GM21619 (cell line): ENCODE data around the gene DMBX1.
A peak's percentile ranks its signal among the peaks of the same experiment; 100 is the strongest.

Source experiments
- ATAC-seq: cut with Tn5 transposase; IDR thresholded peaks from one replicate; pipeline ENCODE4 v1.9.1; 2021; ENCODE audit not compliant: unreplicated experiment

Gene DMBX1

DNA sequence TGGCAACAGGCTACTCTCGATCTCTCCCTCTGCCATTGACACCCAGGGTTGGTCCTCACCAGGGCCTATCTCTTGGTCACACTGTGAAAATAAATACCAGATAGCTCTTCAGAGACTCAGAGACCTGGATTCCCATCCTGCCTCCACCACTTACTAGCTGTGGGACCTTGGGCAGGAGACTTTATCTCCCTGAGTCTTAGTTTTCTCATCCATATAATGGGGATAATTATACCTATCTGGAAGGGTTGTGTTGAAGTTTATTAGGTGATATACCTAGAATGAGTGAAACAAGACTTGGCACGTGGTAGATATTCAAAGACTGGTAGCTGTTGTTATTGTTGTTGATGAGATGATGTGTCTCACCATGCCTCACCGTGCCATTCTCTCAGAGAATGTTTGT is 7.4 kb downstream of the DMBX1 start:
- no peak for ATAC-seq

DNA sequence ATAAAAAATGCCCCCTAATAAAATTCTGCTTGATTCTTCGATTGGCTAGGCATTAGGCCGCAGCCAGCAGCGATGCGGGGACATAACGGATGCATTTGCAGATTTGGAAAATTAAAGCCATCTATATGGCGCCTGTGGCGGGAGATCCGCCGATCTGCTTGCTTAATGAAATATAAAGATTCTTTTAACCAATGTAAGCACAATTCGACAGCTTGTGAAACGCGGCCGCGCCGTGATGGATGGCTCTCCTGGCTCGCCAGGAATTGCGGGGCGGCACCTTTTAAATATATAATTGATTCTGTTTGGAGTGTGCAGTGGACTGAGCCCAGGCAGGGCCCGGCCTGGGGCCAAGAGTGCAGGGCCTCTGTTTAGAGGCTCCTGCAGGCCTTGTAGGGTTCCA is 8.0 kb downstream of the DMBX1 start:
- no peak for ATAC-seq

DNA sequence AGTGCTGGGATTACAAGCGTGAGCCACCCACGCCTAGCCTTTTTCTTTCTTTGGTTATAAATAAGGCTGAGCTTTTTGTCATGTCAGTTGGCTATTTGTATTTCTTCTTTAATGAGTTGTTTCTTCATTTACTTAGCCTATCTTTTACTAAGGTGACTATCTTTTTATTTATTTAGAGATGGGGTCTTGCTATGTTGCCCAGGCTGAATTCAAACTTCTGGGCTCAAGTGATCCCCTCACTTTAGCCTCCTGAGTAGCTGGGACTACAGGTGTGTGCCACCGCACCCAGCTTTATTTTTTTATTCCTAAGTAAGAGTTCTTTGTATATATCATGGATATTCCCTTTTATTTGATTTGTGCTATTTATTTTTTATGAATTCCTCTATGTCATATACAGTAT is 11.9 kb downstream of the DMBX1 start:
- no peak for ATAC-seq

DNA sequence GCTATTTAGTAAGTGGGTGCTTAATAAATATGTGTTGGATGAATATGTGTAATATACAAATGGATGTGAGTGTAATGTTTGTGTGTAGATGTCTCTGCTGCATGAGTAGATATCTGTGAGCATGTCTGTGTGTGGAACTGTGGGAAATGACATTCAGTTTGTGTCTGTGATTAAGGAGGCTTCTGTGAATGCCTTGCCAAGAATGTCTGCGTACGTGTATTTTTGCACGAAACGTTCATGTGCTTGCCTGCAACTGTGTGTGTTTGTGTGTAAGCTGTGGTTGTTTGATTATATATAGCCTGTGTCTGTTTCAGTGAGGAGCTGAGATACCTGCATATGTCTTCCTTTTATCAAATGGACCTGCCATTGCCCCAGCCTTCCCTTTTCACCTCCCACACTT is 13.8 kb downstream of the DMBX1 start:
- ATAC-seq = no peak

DNA sequence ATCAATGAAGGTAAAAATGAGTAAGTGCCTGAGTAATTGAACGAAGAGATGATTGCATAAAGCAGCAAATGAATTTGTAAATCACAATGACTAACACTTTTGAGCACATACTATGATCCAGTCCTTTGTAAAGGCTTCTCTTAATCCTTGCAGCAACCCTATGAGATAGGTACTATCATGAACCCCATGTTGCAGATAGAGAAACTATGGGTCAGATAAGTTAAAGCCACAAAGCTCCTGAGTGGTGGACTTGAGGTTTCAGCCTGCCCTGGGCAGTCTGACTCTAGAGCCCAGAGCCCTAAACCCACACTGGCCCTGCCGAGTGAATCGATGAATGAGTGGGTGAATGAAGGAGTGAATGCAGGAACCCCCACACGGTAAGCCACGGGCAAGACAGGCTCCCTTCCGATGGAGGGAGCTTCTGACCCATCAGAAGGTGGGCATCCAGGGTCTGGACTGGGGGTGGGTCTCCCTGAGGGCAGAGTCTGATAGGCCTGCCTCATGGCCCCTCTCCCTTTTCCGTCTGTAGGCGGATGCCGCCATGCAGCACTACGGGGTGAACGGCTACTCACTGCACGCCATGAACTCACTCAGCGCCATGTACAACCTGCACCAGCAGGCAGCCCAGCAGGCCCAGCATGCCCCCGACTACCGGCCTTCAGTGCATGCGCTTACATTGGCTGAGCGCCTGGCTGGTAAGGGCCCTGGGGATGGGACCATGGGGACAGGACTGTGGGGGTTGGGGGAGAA is 17.0 kb downstream of the DMBX1 start:
- no peak for ATAC-seq

DNA sequence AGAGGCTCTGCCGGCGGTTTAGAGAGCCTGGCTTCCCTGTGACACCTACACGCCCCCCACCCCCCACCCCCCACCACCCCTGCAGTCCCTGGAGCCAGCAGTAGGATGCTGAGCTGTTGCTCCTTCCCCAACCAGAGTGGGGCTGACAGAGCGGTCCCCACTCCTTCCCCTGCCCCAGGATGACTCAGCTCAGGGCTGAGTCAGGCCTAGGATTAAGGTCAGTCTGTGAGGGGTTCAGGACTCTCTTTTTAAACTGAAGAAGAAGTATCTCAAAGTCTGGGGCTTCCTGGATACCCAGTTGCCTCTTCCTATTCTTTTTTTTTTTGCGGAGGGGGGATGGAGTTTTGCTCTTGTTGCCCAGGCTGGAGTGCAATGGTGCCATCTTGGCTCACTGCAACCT is 19.1 kb downstream of the DMBX1 start:
- ATAC-seq = no peak

DNA sequence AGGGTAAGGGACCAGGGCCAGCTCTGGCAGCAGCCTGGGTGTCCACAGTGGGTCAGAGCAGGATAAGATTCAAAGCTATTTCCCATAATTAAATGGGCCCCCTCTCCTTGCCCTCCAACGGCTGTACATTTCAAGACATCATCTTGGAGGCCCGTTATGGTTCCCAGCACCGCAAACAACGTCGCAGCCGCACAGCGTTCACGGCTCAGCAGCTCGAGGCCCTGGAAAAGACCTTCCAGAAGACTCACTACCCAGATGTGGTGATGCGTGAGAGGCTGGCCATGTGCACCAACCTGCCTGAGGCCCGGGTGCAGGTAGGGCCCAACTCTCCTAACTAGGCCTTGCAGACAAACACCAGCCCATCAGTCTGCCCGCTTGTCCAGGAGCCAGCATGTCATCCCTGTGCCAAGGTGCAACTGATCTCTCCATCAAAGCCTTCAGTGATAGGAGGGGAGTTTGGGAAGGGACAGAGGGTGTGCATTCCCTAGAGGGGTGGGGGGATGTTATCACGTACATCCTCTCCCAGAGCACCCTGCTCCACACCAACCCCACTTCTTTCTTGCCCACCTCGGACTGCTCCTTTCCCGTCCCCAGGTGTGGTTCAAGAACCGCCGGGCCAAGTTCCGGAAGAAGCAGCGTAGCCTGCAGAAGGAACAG is 20.8 kb downstream of the DMBX1 start:
- ATAC-seq = no peak

DNA sequence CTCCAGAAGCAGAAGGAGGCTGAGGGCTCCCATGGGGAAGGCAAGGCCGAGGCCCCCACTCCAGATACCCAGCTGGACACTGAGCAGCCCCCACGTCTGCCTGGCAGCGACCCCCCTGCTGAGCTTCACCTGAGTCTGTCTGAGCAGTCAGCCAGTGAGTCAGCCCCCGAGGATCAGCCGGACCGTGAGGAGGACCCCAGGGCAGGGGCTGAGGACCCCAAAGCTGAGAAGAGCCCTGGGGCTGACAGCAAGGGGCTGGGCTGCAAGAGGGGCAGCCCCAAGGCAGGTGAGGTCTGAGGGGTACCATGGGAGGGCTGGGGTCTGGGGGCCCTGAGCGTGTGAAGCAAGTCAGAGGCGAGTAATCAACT is 21.3 kb downstream of the DMBX1 start:
- no peak for ATAC-seq

DNA sequence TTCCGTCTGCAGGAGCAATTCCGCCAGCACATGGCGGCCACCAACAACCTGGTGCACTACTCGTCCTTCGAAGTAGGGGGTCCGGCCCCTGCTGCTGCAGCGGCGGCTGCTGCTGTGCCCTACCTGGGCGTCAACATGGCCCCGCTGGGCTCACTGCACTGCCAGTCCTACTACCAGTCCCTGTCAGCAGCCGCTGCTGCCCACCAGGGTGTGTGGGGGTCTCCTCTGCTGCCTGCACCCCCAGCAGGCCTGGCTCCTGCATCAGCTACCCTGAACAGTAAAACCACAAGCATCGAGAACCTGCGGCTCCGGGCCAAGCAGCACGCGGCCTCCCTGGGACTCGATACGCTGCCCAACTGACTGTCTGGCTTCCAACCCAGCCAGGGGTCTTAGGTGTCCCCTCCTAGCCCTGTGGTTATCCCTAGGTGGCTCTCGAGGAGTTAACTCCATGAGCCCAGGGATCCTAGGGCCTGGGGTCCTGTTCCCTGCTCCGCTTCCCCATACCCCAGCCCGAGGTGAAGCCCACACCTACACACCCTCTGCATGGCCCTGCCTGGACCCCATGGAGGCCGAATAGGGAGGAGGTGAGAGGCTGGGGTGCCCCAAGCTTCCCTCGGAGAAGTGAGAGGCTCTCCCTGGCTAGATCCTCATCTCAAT is 22.6 kb downstream of the DMBX1 start:
- ATAC-seq = no peak

DNA sequence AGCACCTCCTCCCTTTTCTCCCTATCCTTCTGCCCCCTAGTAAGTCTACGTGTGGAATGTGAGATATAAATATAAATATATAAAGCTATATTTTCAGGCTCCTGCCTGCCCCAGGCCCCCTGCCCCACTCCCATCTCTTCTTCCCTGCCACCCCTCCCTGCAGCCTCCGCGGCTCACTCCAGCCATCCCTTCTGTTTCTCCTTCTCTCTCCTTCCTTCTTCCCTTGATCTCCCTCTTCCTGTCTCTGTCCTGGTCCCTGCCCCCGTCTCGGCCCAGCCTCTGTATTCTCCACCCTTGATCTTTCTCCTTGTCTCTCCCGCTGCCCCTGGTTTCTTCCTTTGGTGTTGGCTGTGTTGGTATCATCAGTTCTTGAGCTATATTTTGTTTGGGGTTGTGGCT is 23.2 kb downstream of the DMBX1 start:
- ATAC-seq = no peak

DNA sequence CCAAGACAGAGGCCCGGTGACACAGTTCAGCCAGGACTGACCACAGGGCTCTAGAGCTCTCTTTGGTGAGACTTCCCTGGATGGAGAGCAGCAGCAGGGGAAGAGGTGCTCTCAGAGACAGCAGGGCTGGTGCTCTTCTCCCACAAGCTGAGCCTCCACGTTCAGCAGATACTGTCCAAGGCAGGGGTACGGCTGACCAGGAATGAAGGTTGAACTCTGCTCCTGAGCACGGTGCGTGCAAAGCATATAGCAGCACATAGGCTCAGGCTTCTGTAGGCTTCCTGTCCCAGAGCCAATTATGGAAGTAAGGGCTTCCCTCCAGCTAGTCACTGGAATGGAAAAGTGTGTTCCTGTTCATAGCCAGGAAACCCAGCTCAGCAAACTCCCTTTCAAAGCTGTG is 23.9 kb downstream of the DMBX1 start:
- no peak for ATAC-seq

DNA sequence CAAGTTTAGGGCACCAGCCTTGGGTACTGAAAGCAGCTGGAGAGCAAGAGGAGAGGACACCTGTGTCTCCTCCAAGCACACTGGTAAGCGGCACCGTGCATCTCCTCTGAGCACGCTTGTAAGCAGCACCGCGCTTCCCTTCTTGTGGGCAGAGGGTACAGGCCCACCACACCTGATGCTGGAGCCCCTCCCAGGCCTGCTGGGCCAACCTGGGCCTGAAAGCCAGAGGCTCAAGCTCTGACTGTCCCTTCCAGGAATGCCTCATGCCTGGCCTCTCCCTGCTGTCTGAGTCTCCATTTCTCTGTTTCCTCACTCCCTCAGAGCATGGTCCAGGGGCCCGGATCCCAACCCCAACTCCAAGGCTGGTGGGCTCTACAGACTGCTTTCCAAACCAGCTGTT is 25.9 kb downstream of the DMBX1 start:
- ATAC-seq = no peak

DNA sequence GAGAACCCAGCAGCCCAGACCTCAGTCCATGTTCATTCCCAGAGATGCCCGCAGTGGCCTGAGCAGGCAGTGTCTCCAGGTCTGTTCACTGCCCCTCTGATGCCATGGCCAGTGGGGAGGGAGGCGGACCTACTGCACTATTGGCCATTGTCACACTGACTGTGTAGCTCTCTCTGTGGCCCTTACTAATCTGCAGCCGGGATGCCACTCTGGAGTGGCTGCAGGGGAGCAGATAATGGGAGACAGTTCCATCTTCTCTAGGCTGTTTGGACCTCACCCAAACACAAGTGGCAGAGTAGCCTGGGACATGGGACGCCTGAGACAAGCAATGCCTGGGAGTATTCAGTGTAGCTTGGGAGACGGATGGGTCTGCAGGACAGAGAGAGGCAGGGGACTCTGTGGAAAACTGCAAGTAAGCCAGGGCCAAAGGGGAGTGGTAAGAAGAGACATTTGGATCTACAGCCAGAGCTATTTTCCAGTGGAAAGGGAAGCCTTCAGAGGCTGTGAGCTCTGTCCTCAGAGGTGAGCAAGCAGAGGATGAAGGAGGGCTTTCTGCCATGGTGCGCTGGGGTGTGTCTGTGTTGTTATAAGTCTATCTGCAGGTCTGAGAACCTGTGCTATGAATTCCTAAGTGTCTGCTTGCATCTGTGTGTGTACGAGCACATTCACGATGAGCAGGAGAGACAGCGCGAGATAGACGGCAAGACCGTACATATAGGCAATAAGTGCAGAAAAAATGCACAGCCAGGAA is 26.7 kb downstream of the DMBX1 start:
- no peak for ATAC-seq

DNA sequence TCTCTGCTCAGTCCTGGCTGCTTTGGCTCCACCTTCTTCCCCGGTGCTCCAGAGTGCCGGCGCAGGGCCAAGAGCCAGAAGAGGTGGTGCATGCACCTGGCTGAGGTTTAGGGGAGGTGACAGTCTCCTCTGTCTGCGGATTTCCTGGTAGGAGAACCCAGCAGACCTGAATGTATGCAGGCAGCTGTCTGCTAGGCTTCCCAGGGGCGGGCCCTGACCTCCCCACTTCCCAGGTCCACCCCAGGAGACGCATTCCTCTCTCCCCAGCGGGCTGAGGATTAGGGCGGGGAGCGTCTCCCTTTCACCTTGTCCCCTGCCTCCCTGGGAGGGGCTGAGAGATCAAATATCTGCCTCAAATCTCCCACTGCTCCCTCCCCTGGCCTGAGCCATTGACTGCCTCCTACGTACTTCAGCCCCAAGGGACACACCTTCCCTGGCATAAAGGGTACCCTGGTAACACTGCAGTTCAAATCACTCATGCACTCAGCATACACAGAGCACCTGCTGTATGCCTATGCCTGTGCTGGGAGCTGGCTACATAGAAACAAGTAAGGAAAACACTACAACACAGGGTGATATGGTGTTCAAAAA is 27.5 kb downstream of the DMBX1 start:
- ATAC-seq = no peak

DNA sequence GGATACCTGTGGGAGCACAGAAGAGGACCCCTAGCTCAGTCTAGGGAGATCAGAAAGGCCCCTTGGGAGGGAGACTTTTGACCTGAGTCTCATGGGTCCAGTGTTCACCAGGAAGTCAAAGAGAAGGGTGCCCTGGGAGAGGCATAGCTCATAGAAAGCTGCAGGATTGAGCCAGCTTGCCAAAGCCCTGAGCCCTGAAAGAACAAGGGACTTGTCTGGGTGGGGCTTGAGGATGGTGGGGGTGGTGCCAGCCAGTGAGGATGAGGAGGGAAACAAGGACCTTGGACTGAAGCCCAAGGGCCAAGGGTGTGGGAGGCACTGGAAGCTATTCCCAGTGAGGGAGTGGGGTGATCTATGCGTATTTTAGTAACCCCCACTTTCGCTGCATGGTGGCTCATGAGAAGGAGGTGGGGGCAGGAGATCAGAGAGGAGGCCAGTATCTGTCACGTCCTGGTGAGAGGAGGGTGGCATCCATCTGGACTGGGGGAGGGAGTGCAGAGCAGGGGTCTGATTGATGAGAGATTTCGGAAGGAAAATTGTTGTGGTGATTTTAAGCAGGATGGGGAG is 28.4 kb downstream of the DMBX1 start:
- no peak for ATAC-seq

DNA sequence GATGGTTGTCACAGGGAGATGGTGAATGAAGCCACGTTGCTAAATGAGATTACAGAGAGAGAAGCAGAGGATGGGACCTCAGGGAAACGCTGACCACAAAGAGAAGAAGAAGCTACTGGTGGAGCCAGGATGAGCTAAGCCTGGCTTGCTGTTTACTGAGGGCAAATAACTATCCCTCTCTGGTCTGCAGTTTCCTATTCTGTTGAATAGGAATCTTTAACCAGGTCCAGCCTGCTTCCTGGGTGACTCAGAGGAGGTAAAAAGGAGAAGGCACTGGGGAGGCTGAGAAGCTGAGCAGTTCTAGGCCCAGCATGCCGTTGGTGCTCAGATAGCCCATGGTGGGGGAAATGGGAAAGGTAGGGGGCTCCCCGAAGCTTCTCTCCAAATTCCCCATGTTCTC is 29.6 kb downstream of the DMBX1 start:
- no peak for ATAC-seq

DNA sequence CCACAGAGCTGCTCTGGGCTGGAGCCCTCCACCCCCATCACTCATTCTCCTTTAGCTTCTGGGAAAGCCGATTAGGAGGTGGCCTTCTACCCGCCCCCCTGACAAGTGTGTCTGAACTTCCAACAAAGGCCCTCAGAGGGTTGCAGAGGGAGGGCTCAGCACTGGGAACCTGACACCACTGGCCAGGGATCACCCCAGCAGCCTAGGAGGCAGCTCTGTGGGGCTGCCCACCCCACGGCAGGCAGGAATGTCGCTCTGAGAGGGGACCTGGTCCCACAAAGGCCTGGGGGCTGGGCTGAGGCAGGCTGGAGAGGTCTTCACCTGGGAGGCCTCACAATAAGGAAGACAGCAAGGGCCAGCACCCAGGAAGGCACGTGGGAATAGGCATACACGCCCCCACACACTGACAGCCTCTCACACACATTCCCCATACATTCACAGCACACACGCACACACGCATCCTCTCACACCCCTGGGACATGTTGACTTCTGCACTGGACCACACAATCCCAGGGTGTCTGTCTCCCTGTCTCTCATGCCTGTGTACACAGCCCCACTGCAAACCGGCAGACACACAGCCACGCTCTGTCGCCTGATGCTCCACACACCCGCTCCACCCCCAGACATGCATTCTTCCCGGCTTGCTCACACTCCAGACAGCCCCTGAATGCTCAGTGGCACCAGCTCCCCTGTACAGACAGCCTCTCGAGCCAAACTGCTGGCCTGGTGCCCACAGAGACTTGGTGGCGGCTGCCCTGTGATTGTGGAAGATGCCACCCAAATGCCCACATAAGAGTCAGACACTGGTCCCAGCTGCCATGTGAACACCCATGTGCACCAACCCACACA is 30.7 kb downstream of the DMBX1 start:
- no peak for ATAC-seq

DNA sequence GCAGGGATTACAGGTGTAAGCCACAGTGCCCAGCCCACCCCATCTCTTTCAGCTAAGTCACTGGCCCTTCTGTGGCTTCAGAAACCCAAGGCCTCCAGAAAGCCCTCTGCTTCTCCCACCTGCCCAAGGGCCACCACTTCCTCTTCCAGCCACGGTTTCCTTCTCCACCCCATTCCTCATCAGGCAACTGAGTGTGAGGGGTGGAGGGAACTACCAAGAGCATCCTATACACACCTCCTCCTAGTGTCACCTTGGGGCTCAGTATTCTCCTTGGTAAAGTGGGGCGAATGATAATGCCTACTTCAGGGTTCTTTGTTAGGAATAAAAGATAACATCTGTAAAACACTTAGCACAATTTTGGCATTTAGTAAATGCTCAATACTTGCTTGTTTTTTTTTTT is 31.8 kb downstream of the DMBX1 start:
- ATAC-seq = no peak

DNA sequence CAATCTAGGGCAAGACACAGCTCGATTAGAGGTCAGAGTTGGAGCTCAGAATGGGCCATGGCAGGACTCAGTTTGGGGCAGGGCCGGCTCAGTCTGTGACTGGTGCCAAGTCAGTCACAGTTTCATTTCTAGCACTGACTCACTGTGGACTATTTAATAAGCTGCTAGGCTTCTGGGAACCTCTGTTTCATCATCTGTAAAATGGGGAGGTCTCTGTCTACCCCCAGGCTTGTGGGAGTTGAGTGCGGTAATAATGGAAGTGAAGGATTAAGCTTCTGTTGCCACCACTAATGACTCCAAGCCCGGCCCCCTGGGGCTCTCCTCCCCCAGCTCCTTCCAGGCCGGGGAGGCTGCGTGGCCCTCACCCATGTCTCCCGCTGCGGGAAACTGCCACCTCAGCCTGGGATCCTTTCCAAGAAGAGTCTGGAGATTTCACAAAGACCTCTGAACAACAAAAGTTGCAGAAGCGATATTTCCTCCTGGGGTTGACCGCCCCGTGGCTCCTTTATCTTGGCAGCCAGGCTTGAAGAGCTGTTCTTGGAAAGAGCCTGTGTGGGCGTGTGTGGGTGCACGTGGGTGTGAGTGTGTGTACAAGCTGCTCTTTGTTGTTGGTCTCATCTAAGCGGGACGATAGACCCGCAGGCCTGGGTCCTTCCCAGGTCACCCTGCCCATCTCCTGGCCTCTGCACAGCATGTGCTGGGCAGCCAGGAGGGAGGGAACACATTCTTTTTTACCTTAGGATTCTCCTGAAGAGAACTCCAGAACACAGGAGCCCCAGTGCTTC is 32.7 kb downstream of the DMBX1 start:
- peak; percentile 71 for ATAC-seq
